ENCODE data around the gene ADAM15. TPM values are rescaled to one million over a fixed set of nuclear protein-coding genes. Genes with fewer than 3 reads are reported as not detected.

ADAM15 gene
- total RNA-seq, 1 experiment from 2014 or later, result 30.6 TPM

DNA sequence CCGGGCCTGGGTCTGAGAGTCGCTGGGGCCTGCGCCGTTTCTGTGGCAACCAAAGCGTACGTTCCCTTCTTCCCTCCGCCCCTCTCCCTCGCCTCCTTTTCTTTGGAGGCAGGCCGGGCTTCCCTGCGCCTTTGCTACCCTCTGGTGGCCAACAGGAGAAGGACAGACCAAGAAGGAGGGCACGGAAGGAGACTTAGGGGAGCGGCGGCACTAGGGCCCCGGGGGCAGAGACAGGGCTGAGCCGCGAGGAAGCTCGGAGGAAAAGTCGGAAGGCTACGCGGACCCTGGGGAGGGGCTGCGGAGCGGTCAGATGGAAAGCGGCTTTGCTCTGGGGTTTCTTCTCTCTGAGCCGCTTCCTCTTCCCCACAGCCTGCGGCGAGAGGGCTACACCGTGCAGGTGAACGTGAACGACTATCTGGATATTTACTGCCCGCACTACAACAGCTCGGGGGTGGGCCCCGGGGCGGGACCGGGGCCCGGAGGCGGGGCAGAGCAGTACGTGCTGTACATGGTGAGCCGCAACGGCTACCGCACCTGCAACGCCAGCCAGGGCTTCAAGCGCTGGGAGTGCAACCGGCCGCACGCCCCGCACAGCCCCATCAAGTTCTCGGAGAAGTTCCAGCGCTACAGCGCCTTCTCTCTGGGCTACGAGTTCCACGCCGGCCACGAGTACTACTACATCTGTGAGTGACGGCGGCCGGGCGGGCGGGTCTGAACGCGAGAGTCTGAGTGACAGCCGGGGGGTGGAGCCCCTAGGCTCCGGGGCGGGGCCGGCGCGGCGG lies 33.8 kb downstream of the ADAM15 start:
- Histone ChIP-seq H3K79me1 (ENCODE audit: insufficient read depth, low read depth, low read length, poor library complexity, severe bottlenecking) (no peaks in the 10 kb centered on the region), H3T11ph (ENCODE audit: low read length) (no peak overlapping the region), H2BK12ac (ENCODE audit: insufficient read length, low read depth, low read length) (no peak overlapping the region), H3K27ac (ENCODE audit: insufficient read length, low read depth, low read length) (no peak overlapping the region), H3K4me2 (ENCODE audit: insufficient read depth, insufficient read length, low read length) (peak overlapping the region; percentile 24), H4K20me1 (ENCODE audit: control insufficient read depth, insufficient read depth, insufficient read length) (no peaks in the 10 kb centered on the region), H3K27me3 (ENCODE audit: insufficient read depth, low read length) (peaks cover 35% of the 10 kb centered on the region), H3K9ac (ENCODE audit: extremely low read depth, insufficient read length, low read length) (no peak overlapping the region), H4K5ac (ENCODE audit: insufficient read length, low read depth, low read length) (no peak overlapping the region), H2AK5ac (ENCODE audit: insufficient read length, low read length) (no peak overlapping the region), H4K91ac (ENCODE audit: insufficient read length, low read depth, low read length) (no peak overlapping the region), H2AFZ (ENCODE audit: low read length) (no peak overlapping the region), H3K4ac (ENCODE audit: low read depth, low read length) (no peak overlapping the region), H2BK15ac (ENCODE audit: low read depth, low read length) (no peak overlapping the region), H3K18ac (ENCODE audit: insufficient read length, low read depth, low read length) (no peak overlapping the region), H3K4me1 (ENCODE audit: insufficient read depth, low read length) (no peaks in the 10 kb centered on the region), H4K8ac (replicated peaks; ENCODE audit: insufficient read length, low read depth, low read length) (no peak overlapping the region), H3K56ac (ENCODE audit: insufficient read length, low read depth, low read length) (no peak overlapping the region), H2BK20ac (ENCODE audit: low read depth, low read length, poor library complexity, severe bottlenecking) (no peak overlapping the region), H3K79me2 (ENCODE audit: insufficient read depth, low read length) (no peaks in the 10 kb centered on the region), H2BK120ac (ENCODE audit: low read depth, low read length, poor library complexity, severe bottlenecking) (no peak overlapping the region), H3K14ac (ENCODE audit: insufficient read depth, low read length) (no peak overlapping the region), H2BK5ac (ENCODE audit: insufficient read length, low read length) (no peak overlapping the region), H3K23me2 (ENCODE audit: insufficient read length, low read depth, low read length, poor library complexity, severe bottlenecking) (peaks cover 21% of the 10 kb centered on the region), H3K23ac (ENCODE audit: insufficient read length, low read depth, low read length) (no peak overlapping the region), H3K9me3 (ENCODE audit: control insufficient read depth, low read depth, low read length) (no peaks in the 10 kb centered on the region)
- peak; percentile 97 for DNase-seq
- H3K9me3 Mint-ChIP-seq, result peaks cover 0 to 4% of the 10 kb centered on the region in 2 experiments; a peak in 3 of 5 replicates
- H3K27me3 Mint-ChIP-seq (ENCODE audit: low read depth), result peaks cover 56% of the 10 kb centered on the region
- H3K27ac Mint-ChIP-seq, result peak overlapping the region; percentile 76 to 94 (median 94); a peak in 6 of 7 replicates
- 0 out of 7 replicates have a peak, but pooled peaks cover 0 to 4% (median 0%) of the 10 kb centered on the region in 3 experiments for H3K36me3 Mint-ChIP-seq (ENCODE audit: insufficient read depth in 1 of 3, low read depth in 3 of 3)
- peak overlapping the region; percentile 94 to 96 for H3K4me3 Mint-ChIP-seq
- peaks cover 22 to 40% of the 10 kb centered on the region in 2 experiments for H3K4me1 Mint-ChIP-seq
- TF ChIP-seq, protein P1, sequence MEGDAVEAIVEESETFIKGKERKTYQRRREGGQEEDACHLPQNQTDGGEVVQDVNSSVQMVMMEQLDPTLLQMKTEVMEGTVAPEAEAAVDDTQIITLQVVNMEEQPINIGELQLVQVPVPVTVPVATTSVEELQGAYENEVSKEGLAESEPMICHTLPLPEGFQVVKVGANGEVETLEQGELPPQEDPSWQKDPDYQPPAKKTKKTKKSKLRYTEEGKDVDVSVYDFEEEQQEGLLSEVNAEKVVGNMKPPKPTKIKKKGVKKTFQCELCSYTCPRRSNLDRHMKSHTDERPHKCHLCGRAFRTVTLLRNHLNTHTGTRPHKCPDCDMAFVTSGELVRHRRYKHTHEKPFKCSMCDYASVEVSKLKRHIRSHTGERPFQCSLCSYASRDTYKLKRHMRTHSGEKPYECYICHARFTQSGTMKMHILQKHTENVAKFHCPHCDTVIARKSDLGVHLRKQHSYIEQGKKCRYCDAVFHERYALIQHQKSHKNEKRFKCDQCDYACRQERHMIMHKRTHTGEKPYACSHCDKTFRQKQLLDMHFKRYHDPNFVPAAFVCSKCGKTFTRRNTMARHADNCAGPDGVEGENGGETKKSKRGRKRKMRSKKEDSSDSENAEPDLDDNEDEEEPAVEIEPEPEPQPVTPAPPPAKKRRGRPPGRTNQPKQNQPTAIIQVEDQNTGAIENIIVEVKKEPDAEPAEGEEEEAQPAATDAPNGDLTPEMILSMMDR (conservative IDR thresholded peaks at IDR 0.05), result peak; percentile 94
- no CpG with 5 or more reads among the region's 67 CpGs for WGBS (ENCODE audit: extremely low coverage, insufficient read length, low lambda C conversion rate)
